IPS-18c (cell line): ENCODE data around the gene KMT2D.

Source experiments
- H3K4me3 ChIP-seq: 2 replicates; pipeline ENCODE4 v1.7.0; 2013; ENCODE audit warnings: low read depth, mild to moderate bottlenecking, low read length, moderate library complexity; ENCODE audit not compliant: insufficient read depth
- H3K9me3 ChIP-seq: one replicate; pipeline ENCODE4 v1.6.1; 2013; ENCODE audit warnings: mild to moderate bottlenecking, low read length, moderate library complexity; ENCODE audit not compliant: control insufficient read depth, insufficient read depth

The KMT2D gene

GRCh38 chr12:49017891-49018260 lies 42.7 kb downstream of the KMT2D start:
- H3K9me3 ChIP-seq = no peaks in the 10 kb centered on the region
- peak overlapping the region; percentile 97 for H3K4me3 ChIP-seq

- Histone ChIP-seq H3K4me3 (no peak overlapping the region), H3K9me3 (no peaks in the 10 kb centered on the region)
Observed at GRCh38 chr12:49015196-49015595, 45.4 kb downstream of the KMT2D start.

DNA sequence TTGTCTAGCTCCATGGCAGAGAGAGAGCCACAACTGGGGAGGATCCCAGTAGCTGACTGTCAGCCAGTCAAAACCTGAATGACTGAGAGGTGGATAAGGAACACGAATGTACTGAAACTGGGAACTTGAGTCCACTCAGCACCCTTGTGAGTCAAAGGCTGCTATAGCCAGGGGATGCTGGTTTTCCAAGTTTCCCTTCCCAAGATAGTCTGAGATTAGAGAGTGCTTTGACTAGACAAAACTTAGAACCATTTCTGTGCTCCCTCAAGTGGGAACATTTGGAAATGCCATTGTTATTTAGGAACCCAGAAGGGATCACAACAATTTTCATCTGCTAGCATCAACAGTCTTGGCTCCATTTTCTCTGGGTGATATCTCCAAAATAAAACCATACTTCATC lies 46.0 kb downstream of the KMT2D start:
- H3K4me3 ChIP-seq = no peak overlapping the region
- H3K9me3 ChIP-seq = no peaks in the 10 kb centered on the region

DNA sequence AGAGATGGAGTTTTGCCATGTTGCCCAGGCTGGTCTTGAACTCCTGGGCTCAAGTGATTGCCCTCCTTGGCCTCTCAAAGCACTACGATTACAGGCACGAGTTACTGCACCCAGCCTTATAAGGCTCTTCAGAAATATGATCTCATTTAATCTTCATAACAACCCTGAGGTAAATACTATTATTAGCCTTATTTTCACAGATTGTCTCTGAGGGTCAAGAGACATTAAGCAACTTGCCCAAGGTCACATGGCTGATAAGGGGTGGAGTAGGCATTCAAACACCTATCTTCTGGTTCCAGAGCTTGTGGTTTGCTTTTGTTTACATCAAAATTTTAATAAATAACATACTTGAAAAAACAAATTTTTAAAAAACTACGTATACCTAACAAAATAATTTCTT lies 47.2 kb downstream of the KMT2D start:
- Histone ChIP-seq H3K4me3 (no peak overlapping the region), H3K9me3 (no peaks in the 10 kb centered on the region)

- Histone ChIP-seq H3K4me3 (no peak overlapping the region), H3K9me3 (no peaks in the 10 kb centered on the region)
Observed at GRCh38 chr12:49012739-49013138, 47.9 kb downstream of the KMT2D start.
